ENCODE results near the gene CMSS1.

GRCh38 chr3:99984668-99985067 is 167.0 kb downstream of the CMSS1 start:
- TF ChIP-seq EZH2 (IDR thresholded peaks at IDR 0.05; ENCODE audit: borderline replicate concordance, low read length) (no peak), CTCF (IDR thresholded peaks at IDR 0.05; ENCODE audit: low read length) (no peak)

Data from OCI-LY1 (cell line).